ENCODE data around the gene TAX1BP3. TPM values are rescaled to one million over a fixed set of nuclear protein-coding genes. Genes with fewer than 3 reads are reported as not detected.
A peak's percentile ranks its signal among the peaks of the same experiment; 100 is the strongest.

Gene TAX1BP3
- polyA plus RNA-seq, 2 of the 4 experiments (the other 2 are of a cell fraction) = 122 to 233 TPM

DNA sequence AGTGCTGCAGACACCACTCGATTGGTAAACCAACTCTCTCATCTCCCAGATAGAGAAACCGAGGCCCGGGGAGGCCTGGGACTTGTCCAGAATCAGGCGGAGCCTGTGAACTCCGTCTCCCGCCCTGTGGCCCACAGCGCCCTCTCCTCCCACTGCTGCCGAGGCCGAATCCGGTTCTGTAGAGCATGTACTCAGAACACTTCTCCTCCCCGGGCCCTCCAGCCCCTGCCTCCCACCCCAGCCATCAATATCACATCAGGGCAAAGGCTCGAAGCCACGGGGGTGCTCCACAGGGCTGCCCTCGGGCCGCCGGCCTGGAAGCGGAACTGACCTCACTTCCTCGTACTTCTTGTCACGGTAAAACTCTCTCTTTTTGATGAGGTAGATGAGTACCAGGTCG, 13.2 kb upstream of the TAX1BP3 start:
- Histone ChIP-seq H3K4me1 (no peaks in the 10 kb centered on the region), H3K9me3 (no peaks in the 10 kb centered on the region), H3K27ac (no peak overlapping the region), H3K4me3 (no peak overlapping the region), H3K4me2 (no peak overlapping the region)
- POLR2A ChIA-PET = no interaction called here
- FAIRE-seq (no peak), DNase-seq (ENCODE audit: low read depth in 1 of 2, low spot score in 1 of 2) (no peak), ATAC-seq (no peak)
- TF ChIP-seq GATA3 (IDR thresholded peaks at IDR 0.05; ENCODE audit: borderline replicate concordance) (no peak), RNF2 (IDR thresholded peaks at IDR 0.05; ENCODE audit: borderline replicate concordance, low read depth) (no peak), CBX8 (IDR thresholded peaks at IDR 0.05) (no peak), JUNB (IDR thresholded peaks at IDR 0.05) (no peak)
- TF ChIP-seq, protein P1, sequence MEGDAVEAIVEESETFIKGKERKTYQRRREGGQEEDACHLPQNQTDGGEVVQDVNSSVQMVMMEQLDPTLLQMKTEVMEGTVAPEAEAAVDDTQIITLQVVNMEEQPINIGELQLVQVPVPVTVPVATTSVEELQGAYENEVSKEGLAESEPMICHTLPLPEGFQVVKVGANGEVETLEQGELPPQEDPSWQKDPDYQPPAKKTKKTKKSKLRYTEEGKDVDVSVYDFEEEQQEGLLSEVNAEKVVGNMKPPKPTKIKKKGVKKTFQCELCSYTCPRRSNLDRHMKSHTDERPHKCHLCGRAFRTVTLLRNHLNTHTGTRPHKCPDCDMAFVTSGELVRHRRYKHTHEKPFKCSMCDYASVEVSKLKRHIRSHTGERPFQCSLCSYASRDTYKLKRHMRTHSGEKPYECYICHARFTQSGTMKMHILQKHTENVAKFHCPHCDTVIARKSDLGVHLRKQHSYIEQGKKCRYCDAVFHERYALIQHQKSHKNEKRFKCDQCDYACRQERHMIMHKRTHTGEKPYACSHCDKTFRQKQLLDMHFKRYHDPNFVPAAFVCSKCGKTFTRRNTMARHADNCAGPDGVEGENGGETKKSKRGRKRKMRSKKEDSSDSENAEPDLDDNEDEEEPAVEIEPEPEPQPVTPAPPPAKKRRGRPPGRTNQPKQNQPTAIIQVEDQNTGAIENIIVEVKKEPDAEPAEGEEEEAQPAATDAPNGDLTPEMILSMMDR (IDR thresholded peaks at IDR 0.05) = no peak
- CTCF ChIA-PET = interaction anchor here (1.2 to 1.7 kb wide), 4 partner anchors 10 to 146 kb away, joined by 3 to 6 read pairs (median 6); no protein-coding TSS in a partner anchor
- WGBS (ENCODE audit: missing lambda C conversion rate) = 83% methylated on average over 20 of the region's 20 CpGs

DNA sequence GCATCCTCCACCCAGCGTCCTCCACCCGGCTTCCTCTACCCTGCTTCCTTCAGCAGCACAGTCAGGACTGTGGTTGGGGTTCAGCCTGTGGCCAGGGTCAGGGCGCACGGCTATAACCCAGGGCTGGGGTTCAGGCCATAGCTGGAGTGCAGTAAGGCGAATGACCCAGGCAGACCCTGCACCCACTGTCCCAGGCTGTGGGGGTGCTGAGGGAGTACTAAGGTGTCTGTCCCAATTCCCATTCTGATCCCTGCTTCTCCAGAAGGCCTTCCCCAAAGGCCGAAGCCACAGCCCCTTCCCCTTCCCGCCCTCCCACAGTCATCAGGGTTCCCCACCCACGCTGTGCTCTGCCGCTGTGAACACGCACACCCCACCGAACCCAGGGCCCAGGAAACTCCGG, 12.7 kb upstream of the TAX1BP3 start:
- TF ChIP-seq BHLHE40 (IDR thresholded peaks at IDR 0.05; ENCODE audit: low read depth, low read length) (no peak), ZC3H11A (IDR thresholded peaks at IDR 0.05) (no peak), HEYL (CRISPR knock-in tag; IDR thresholded peaks at IDR 0.05) (no peak), ZFP36 (IDR thresholded peaks at IDR 0.05; ENCODE audit: borderline replicate concordance, partially characterized antibody) (no peak), FOSL2 (IDR thresholded peaks at IDR 0.05) (no peak), FOSL2 (CRISPR knock-in tag; IDR thresholded peaks at IDR 0.05) (no peak), ZNF302 (CRISPR knock-in tag; IDR thresholded peaks at IDR 0.05) (no peak), RARB (CRISPR knock-in tag; IDR thresholded peaks at IDR 0.05) (no peak), PHF8 (IDR thresholded peaks at IDR 0.05; ENCODE audit: borderline replicate concordance, low read depth) (no peak), HOXB13 (CRISPR knock-in tag; IDR thresholded peaks at IDR 0.05; ENCODE audit: low read depth) (no peak), POLR2AphosphoS2 (conservative IDR thresholded peaks at IDR 0.05; ENCODE audit: low read length) (no peak), RAD21 (conservative IDR thresholded peaks at IDR 0.05 in 1 of 2, IDR thresholded peaks at IDR 0.05 in 1 of 2) (no peak), HOXB5 (CRISPR knock-in tag; IDR thresholded peaks at IDR 0.05) (no peak)
- TF ChIP-seq, protein P2, sequence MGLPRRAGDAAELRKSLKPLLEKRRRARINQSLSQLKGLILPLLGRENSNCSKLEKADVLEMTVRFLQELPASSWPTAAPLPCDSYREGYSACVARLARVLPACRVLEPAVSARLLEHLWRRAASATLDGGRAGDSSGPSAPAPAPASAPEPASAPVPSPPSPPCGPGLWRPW (IDR thresholded peaks at IDR 0.05) = no peak

DNA sequence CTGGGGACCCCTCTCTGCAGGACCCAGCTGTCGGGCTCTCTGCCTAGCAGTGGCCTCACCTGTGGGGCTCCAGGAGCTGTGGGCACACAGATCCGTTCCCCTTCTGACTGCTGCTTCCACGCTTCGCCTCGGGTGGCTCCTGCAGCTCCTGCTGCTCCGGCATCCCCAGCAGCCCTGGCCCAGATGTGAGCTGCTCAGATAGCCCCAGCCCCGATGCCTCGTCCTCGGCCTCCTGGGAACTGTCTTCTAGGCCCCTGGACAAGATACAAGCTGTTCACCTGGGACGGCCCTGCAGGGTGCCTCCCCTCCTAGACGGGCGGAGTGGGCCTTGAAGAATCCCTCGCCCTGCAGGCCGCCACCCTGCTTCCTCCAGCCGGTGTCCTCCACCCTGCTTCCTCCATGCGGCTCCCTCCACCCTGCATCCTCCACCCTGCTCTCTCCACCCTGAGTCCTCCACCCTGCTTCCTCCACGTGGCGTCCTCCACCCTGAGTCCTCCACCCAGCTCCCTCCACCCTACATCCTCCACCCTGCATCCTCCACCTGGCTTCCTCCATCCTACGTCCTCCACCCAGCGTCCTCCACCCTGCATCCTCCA, 11.3 kb upstream of the TAX1BP3 start:
- H3K4me2 ChIP-seq = no peak overlapping the region
- 75% methylated on average over 20 of the region's 20 CpGs for WGBS (ENCODE audit: missing lambda C conversion rate)
- ATAC-seq = peak; percentile 23 to 24; a peak in 5 of 6 replicates
- ChIA-PET CTCF (interaction anchor here (1.3 to 1.7 kb wide), 2 partner anchors 11 to 55 kb away, joined by 3 to 5 read pairs; no protein-coding TSS in a partner anchor), POLR2A (interaction anchor here (1.0 to 2.2 kb wide), 2 partner anchors 10 to 12 kb away, joined by 3 to 8 read pairs; no protein-coding TSS in a partner anchor)
- H3K4me3 ChIP-seq = no peak overlapping the region
- no peak for TF ChIP-seq EHF (CRISPR knock-in tag; IDR thresholded peaks at IDR 0.05)
- no peak for TF ChIP-seq KDM5A (IDR thresholded peaks at IDR 0.05)
- TF ChIP-seq, protein P3, sequence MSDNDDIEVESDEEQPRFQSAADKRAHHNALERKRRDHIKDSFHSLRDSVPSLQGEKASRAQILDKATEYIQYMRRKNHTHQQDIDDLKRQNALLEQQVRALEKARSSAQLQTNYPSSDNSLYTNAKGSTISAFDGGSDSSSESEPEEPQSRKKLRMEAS (IDR thresholded peaks at IDR 0.05) = no peak
- no peak for TF ChIP-seq JUN (IDR thresholded peaks at IDR 0.05)
- TF ChIP-seq FOSB (CRISPR knock-in tag; IDR thresholded peaks at IDR 0.05) = no peak
- TF ChIP-seq RNF2 (IDR thresholded peaks at IDR 0.05; ENCODE audit: borderline replicate concordance, low read depth) = no peak
- no peak for TF ChIP-seq KDM1A (IDR thresholded peaks at IDR 0.05; ENCODE audit: low read depth)
- TF ChIP-seq SMC3 (IDR thresholded peaks at IDR 0.05) = no peak
- TF ChIP-seq BHLHE40 (IDR thresholded peaks at IDR 0.05; ENCODE audit: low read depth, low read length) = no peak
- TF ChIP-seq, protein P1 (IDR thresholded peaks at IDR 0.05) = no peak
- TF ChIP-seq HDAC2 (IDR thresholded peaks at IDR 0.05) = no peak
- no peak for TF ChIP-seq CBX2 (IDR thresholded peaks at IDR 0.05; ENCODE audit: borderline replicate concordance, low read depth)
- TF ChIP-seq RCOR1 (IDR thresholded peaks at IDR 0.05; ENCODE audit: low read depth, low read length) = no peak
- no peak for FAIRE-seq
- H3K27ac ChIP-seq = no peak overlapping the region
- H3K4me1 ChIP-seq = no peaks in the 10 kb centered on the region
- no peak for DNase-seq (ENCODE audit: low read depth in 1 of 2, low spot score in 1 of 2)
- no peaks in the 10 kb centered on the region for H3K9me3 ChIP-seq

More for the DNA sequence above, 12.7 kb upstream of the TAX1BP3 start:
- Histone ChIP-seq H3K4me2 (no peak overlapping the region), H3K27ac (no peak overlapping the region), H3K4me1 (no peaks in the 10 kb centered on the region), H3K9me3 (no peaks in the 10 kb centered on the region), H3K4me3 (no peak overlapping the region)
- FAIRE-seq (no peak), ATAC-seq (no peak), DNase-seq (ENCODE audit: low read depth in 1 of 2, low spot score in 1 of 2) (no peak)
- ChIA-PET CTCF (interaction anchor here (1.2 kb wide), 1 partner anchor 57 kb away, joined by 5 read pairs; no protein-coding TSS in a partner anchor), POLR2A (no interaction called here)
- 90% methylated on average over 11 of the region's 12 CpGs for WGBS (ENCODE audit: missing lambda C conversion rate)

Measured in A549 (cell line).